ENCODE measurements around the gene RPL41.
"Not testable (repeated sequence)": the region's sequence is repeated elsewhere in the genome, so short reads cannot be mapped to it uniquely, and the experiment has no call there.

RPL41 gene

DNA sequence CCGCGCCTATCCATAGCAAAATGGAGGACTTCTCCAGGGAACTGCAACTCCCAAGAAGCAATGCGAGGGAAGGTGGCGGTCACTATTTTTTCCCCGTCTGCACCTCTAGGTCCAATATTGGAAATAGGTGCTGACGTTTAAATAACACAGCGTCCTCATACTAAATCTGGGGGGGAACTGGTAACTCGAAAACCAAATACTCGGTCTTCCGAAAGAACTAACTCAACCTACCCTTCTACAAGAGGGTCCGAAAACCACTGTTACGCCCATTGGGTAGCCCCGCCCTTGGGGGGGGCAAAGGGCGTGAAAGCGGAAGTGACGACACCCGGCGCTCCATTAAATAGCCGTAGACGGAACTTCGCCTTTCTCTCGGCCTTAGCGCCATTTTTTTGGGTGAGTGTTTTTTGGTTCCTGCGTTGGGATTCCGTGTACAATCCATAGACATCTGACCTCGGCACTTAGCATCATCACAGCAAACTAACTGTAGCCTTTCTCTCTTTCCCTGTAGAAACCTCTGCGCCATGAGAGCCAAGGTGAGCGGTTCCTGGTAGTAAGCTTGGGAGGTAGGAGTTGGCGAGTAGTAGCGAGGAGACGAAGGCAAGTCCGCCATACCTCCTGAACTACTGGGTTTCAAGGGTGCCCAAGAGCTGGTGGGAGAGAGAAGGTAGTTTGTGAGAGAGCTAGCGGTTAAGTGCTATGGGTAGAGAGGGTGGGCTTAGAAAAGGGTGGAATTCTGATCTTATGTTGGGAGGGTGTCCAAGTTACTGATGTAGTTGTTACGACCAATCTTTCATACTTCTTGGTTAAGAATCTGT is at the start of gene RPL41:
RPL41 (plus strand) TSS at position 367 of the 815 bp plus-strand sequence.
- no peak for TF ChIP-seq CTCF (IDR thresholded peaks at IDR 0.05; ENCODE audit: low read length, missing control alignments)
- peak within 1 kb of the TSS; percentile 86 for H3K4me3 ChIP-seq (replicated peaks; ENCODE audit: low read depth, low read length)
- peak; percentile 96 for DNase-seq (ENCODE audit: low read depth)

- peak; percentile 26 for DNase-seq (ENCODE audit: low read depth)
- no peak for TF ChIP-seq CTCF (IDR thresholded peaks at IDR 0.05; ENCODE audit: low read length, missing control alignments)
- H3K4me3 ChIP-seq (replicated peaks; ENCODE audit: low read depth, low read length): no peak overlapping the region
Measured at GRCh38 chr12:56071648-56072047, 44.8 kb upstream of the RPL41 start.

- TF ChIP-seq CTCF (IDR thresholded peaks at IDR 0.05; ENCODE audit: low read length, missing control alignments): no peak
- H3K4me3 ChIP-seq (replicated peaks; ENCODE audit: low read depth, low read length): no peak overlapping the region
- DNase-seq (ENCODE audit: low read depth): no peak
Measured at GRCh38 chr12:56074396-56074795, 42.0 kb upstream of the RPL41 start.

- H3K4me3 ChIP-seq (replicated peaks; ENCODE audit: low read depth, low read length); DNase-seq (ENCODE audit: low read depth): not testable (repeated sequence)
Measured at GRCh38 chr12:56077966-56078365, 38.5 kb upstream of the RPL41 start.

- no peak overlapping the region for H3K4me3 ChIP-seq (replicated peaks; ENCODE audit: low read depth, low read length)
- no peak for DNase-seq (ENCODE audit: low read depth)
- no peak for TF ChIP-seq CTCF (IDR thresholded peaks at IDR 0.05; ENCODE audit: low read length, missing control alignments)
Measured at GRCh38 chr12:56078427-56078826, 38.0 kb upstream of the RPL41 start.

GRCh38 chr12:56078931-56079722 is 37.3 kb upstream of the RPL41 start:
- TF ChIP-seq CTCF (IDR thresholded peaks at IDR 0.05; ENCODE audit: low read length, missing control alignments): peak; percentile 69
- peak; percentile 86 for DNase-seq (ENCODE audit: low read depth)
- peak overlapping the region; percentile 56 for H3K4me3 ChIP-seq (replicated peaks; ENCODE audit: low read depth, low read length)

GRCh38 chr12:56079723-56080555 is 36.5 kb upstream of the RPL41 start, which contains the start of gene ERBB3:
ERBB3 (plus strand) TSS chr12:56080165; CDS start chr12:56080301, 136 bp downstream.
- DNase-seq (ENCODE audit: low read depth): peak; percentile 77
- TF ChIP-seq CTCF (IDR thresholded peaks at IDR 0.05; ENCODE audit: low read length, missing control alignments): no peak
- H3K4me3 ChIP-seq (replicated peaks; ENCODE audit: low read depth, low read length): peak within 1 kb of the TSS; percentile 56
